Measurements from ENCODE around the gene NT5C1B.
"Not testable (repeated sequence)": the region's sequence is repeated elsewhere in the genome, so short reads cannot be mapped to it uniquely, and the experiment has no call there.

NT5C1B gene

DNA sequence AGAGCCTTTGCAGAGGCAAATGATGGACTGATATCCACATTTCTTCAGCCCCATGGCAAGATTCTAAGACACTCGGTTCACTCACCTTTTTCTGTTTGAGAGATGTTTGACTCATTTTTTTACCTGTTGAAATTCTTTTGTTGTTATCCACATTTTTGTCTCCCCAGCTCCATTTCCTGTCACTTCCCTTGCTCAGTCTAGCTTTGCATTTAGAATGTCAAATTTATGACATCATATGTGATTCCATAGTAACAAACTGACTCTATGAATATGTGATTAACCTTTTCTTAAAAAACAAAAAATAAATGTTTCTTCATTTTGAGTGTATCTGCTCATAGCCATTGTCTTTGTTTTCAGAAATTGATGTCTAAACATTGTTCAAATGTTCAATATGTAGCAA is at the start of gene NT5C1B:
Gene NT5C1B (minus strand): TSS at position 216 of the 400 bp plus-strand sequence. CDS start 101 bp downstream, at position 115.
- no peak for DNase-seq

GRCh38 chr2:18637196-18637595 is 47.8 kb upstream of the NT5C1B start:
- no peak for DNase-seq

DNA sequence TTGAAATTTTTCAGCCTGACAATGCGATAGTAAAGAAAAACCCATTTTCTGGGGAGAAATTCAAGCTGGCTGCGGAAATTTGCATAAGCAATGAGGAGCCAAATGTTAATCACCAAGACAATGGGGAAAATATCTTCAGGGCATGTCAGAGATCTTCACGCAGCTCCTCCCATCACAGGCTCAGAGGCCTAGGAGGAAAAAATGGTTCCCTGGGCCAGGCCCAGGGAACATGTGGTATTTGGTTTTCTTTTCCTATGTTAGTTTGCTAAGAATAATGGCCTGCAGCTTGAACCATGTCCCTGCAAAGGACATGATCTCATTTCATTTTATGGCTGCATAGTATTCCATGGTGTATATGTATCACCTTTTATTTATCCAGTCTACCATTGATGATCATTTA is 43.3 kb upstream of the NT5C1B start:
- DNase-seq = not testable (repeated sequence)

DNA sequence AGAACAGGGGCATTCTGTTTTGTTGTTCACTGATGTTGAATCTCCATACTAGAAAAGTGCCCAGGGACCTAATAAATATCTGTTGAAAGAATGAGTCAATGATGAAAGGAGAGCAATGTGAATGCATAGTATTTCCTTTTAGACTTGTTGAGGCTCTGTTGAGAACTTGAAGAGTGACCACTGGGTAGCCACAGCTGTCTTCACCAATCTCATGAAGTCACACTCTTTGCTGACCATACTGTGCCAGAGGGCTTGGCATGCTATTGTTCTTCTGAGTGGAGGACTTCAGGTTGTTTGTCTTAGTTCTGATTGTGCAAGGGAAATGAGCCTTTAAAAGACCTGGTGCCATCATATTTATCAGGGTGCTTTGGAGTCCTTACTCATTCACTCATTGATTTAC is 41.6 kb upstream of the NT5C1B start:
- no peak for DNase-seq

- no peak for DNase-seq
Measured at GRCh38 chr2:18630541-18630940, 41.2 kb upstream of the NT5C1B start.

GRCh38 chr2:18630101-18630500 is 40.7 kb upstream of the NT5C1B start:
- no peak for DNase-seq

DNA sequence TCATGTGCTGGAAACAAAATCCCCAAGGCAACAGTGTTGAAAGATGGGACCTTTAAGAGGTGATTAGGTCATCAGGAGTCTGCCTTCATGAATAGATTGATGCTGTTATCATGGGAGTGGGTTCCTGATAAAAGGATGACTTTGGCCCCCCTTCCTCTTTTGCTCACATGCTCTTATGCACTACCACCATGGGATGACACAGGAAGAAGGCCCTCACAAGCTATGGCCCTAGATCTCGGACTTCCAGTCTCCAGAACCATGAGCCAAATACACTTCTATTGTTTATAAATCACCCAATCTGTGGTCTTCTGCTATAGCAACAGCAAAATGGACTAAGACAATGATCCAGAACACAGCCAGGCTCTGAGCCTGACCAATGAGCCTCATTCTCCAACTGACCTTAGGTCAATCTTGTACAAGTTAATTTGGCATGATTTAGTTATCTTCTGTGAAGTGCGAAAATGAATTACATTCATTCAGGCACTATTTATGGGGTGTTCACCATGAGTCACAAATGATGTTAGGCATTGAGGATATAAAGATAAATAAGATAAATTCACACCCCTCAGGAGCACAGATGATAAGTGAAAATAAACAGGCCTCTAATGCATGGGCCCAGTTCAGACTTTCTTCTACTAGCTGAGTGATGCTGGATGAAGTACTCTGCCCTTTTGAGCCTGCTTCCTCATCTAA is 37.7 kb upstream of the NT5C1B start:
- DNase-seq = no peak

- DNase-seq = no peak
Measured at GRCh38 chr2:18626256-18626668, 36.9 kb upstream of the NT5C1B start.

- DNase-seq = no peak
Measured at GRCh38 chr2:18625563-18625962, 36.2 kb upstream of the NT5C1B start.

DNA sequence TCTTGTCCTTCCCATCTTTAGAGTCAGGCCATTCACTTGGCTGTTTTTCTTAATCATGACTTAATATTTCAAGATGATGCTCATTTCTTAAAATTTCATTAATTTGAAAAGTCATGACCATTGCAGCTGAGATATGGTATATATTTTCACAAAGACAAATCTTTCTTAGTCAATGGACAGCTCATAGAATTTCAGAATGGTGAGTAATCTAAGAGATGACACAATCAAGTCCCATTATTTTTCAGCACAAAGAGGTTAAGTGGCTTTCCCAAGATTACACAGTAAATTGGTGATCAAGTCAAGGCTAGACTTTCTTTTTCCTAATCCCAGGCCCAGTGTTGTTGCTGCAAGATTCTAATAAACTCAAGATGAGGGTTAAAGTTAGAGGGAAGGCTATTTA is 34.4 kb upstream of the NT5C1B start:
- no peak for DNase-seq

- DNase-seq = no peak
Measured at GRCh38 chr2:18620867-18621632, 31.7 kb upstream of the NT5C1B start.

- DNase-seq = no peak
Measured at GRCh38 chr2:18619091-18619490, 29.7 kb upstream of the NT5C1B start.

- no peak for DNase-seq
Measured at GRCh38 chr2:18614041-18614440, 24.7 kb upstream of the NT5C1B start.

DNA sequence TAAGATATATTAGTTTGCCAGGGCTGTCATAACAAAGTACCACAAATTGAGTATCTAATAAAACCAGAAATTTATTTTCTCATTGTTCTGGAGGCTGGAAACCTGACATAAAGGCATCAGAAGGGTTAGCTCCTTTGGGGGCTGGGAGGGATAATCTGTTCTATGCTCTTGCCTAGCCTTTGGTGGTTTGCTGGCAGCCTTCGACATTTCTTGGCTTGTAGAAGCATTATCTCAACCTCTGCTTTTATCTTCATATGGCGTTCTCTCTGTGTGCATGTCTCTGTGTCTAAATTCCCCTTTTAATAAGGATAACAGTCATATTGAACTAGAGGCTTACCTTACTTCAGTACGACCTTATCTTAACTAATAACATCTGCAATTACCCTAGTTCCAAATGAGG is 22.8 kb upstream of the NT5C1B start:
- no peak for DNase-seq

DNA sequence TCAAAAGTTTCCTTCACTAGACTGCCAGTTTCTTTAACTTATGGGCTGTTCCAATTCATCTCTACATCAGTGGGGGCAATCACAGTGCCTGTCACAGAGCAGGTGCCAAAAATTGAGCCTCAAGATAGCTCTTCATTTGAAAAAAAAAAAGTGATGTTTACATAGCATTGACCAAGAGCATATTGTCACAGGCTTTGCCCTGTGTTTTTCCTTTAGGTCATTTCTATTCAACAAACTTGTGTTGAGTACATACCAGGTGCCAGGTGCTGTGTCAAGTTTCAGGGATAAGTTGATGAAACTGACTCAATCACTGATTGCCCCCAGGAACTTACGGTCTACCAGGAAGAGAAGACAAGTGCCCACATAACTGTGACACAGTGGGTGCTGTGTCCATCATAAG is 22.2 kb upstream of the NT5C1B start:
- DNase-seq = no peak

GRCh38 chr2:18611184-18611583 is 21.8 kb upstream of the NT5C1B start:
- DNase-seq = no peak

- DNase-seq = no peak
Measured at GRCh38 chr2:18610651-18611050, 21.3 kb upstream of the NT5C1B start.

DNA sequence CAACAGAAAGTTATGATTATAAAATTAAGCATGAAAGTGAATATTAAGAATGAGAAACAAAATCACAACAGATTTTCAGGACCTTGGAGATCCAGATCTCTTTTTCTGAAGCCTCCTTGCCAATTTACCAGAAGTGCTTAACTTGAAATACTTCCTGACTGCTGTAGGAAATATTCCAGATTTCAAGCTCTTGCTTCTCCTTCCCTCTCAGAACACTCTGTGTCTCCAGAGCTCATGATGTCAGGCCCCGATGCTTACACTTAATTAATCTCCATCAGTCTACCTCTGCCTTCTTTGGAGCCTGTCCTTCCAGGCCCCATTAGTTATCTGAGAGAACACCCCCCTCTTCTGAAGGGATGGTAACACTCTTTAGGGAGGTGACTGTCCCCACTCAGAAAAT is 20.7 kb upstream of the NT5C1B start:
- no peak for DNase-seq

DNA sequence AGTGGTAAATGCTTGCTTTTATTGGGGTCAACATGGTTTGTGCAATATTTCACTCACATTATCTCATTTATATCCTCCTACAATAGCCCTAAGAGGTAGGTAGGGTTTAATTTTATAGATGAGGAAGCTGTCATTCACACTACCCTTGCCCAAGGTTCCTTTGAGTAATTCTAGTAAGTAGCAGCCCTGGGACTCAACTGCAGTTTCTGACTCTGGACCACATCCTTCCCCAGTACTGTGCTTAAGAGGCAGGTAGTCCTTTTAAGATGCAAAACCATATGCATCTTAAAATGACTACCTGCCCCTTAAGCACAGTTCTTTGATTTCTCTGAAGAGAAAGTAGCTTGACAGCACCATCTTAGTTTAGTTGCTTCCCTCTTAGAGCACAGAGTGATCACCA is 15.7 kb upstream of the NT5C1B start:
- DNase-seq = no peak

GRCh38 chr2:18604531-18604885 is 15.1 kb upstream of the NT5C1B start:
- no peak for DNase-seq

GRCh38 chr2:18603854-18604530 is 14.6 kb upstream of the NT5C1B start:
- DNase-seq = no peak

GRCh38 chr2:18602298-18602697 is 12.9 kb upstream of the NT5C1B start:
- DNase-seq = no peak

- DNase-seq = no peak
Measured at GRCh38 chr2:18600255-18600613, 10.9 kb upstream of the NT5C1B start.
